ENCODE data around the gene MRPL48. TPM values are rescaled to one million over a fixed set of nuclear protein-coding genes. Genes with fewer than 3 reads are reported as not detected.

Gene MRPL48
- 44.9 to 58.6 TPM (median 51.8 TPM) in 5 replicates for total RNA-seq (2022; extraction: Qiagen RNA extraction; ENCODE audit: low read depth)

GRCh38 chr11:73787643-73788558 lies at the start of gene MRPL48:
Gene MRPL48 (plus strand): TSS chr11:73787874. CDS start chr11:73787972, 98 bp downstream.

GRCh38 chr11:73760679-73761402 lies 26.8 kb upstream of the MRPL48 start, which contains the start of gene RAB6A:
Gene RAB6A (minus strand): TSS chr11:73761074. CDS start chr11:73760635, 439 bp downstream.

GRCh38 chr11:73876424-73877310 lies 89.0 kb downstream of the MRPL48 start, which contains the start of the genes COA4 and PAAF1:
Gene COA4 (minus strand): TSS chr11:73876846. CDS start chr11:73873378, 3,468 bp downstream.
Gene PAAF1 (plus strand): TSS chr11:73876999. CDS start chr11:73877022, 23 bp downstream.

Other genes starting within 250 kb of the MRPL48 start
- 11.5 to 16.0 TPM (median 14.2 TPM) in 5 replicates for gene FAM168A, start 189.8 kb upstream of the MRPL48 start, total RNA-seq (2022; extraction: Qiagen RNA extraction; ENCODE audit: low read depth)
- 0.41 to 0.86 TPM (median 0.55 TPM) in 5 replicates for gene PLEKHB1, start 141.3 kb upstream of the MRPL48 start, total RNA-seq (2022; extraction: Qiagen RNA extraction; ENCODE audit: low read depth)
- 51.2 to 63.4 TPM (median 60.5 TPM) in 5 replicates for gene RAB6A, start 26.8 kb upstream of the MRPL48 start, total RNA-seq (2022; extraction: Qiagen RNA extraction; ENCODE audit: low read depth)
- gene COA4, start 89.0 kb downstream of the MRPL48 start, total RNA-seq (2022; extraction: Qiagen RNA extraction; ENCODE audit: low read depth) = 125 to 145 TPM (median 138 TPM) in 5 replicates
- gene PAAF1, start 89.1 kb downstream of the MRPL48 start, total RNA-seq (2022; extraction: Qiagen RNA extraction; ENCODE audit: low read depth) = 11.6 to 13.5 TPM (median 12.5 TPM) in 5 replicates
- 0.23 to 0.45 TPM (median 0.30 TPM) in 4 of 5 replicates, not detected in the other for gene DNAJB13, start 163.2 kb downstream of the MRPL48 start, total RNA-seq (2022; extraction: Qiagen RNA extraction; ENCODE audit: low read depth)
- 60.1 to 93.0 TPM (median 67.0 TPM) in 5 replicates for gene UCP2, start 195.0 kb downstream of the MRPL48 start, total RNA-seq (2022; extraction: Qiagen RNA extraction; ENCODE audit: low read depth)
- gene UCP3, start 221.2 kb downstream of the MRPL48 start, total RNA-seq (2022; extraction: Qiagen RNA extraction; ENCODE audit: low read depth) = 1.0 to 2.0 TPM (median 1.7 TPM) in 5 replicates